B cell (primary cell): ENCODE data around the gene GART. TPM values are rescaled to one million over a fixed set of nuclear protein-coding genes. Genes with fewer than 3 reads are reported as not detected.

ENCODE experiments used
- ATAC-seq: fragments of 200-7000 bp; cut with Tn5 transposase; one replicate; pipeline ENCODE4 v1.10.0; 2021; ENCODE audit warnings: low read depth, mild to moderate bottlenecking, moderate number of reproducible peaks, moderate library complexity
- CTCF ChIA-PET: fragments of 350-600 bp; sonication (Branson Sonifier 250); formaldehyde crosslinking; loops from one replicate; lab custom pipeline; 2021; ENCODE audit warnings: antibody characterized with exemption, inconsistent platforms; lab: Charles Lee
- POLR2A ChIA-PET: fragments of 350-600 bp; sonication (Branson Sonifier 250); formaldehyde crosslinking; loops from one replicate; lab custom pipeline; 2021; ENCODE audit warnings: antibody characterized with exemption; lab: Charles Lee
- DNase-seq: peaks from one replicate; pipeline ENCODE4 v3.0.0; 2013
- H2AFZ ChIP-seq: 2 replicates; pipeline ENCODE4 v1.6.1; 2012; ENCODE audit warnings: mild to moderate bottlenecking, low read depth, low read length; ENCODE audit not compliant: insufficient read depth, poor library complexity, severe bottlenecking
- H3K27ac ChIP-seq, 2 donors: 1 replicate in 1 of 2; 2 replicates in 1 of 2; pipeline ENCODE4 v1.5.1; 2012 to 2013; ENCODE audit warnings: low read length in 2 of 2, mild to moderate bottlenecking in 2 of 2, moderate library complexity in 1 of 2
- H3K27me3 ChIP-seq, 4 experiments: fragments of 200-600 bp in 1 of 4; sonication (generic) in 1 of 4; replicated peaks in 1 of 4; 1 replicate in 2 of 4; 2 replicates in 2 of 4; pipeline versions ENCODE4 v1.6.1 to v1.7.0; 2013 to 2016; ENCODE audit warnings: low read length in 3 of 4, mild to moderate bottlenecking in 2 of 4, mixed read lengths in 1 of 4, moderate library complexity in 1 of 4; ENCODE audit not compliant: insufficient read depth in 4 of 4, control insufficient read depth in 3 of 4; ENCODE audit errors: control extremely low read depth in 1 of 4
- H3K36me3 ChIP-seq, 2 experiments: replicated peaks in 1 of 2; 1 replicate in 1 of 2; 2 replicates in 1 of 2; pipeline versions ENCODE4 v1.6.1 to v1.7.1; 2013; ENCODE audit warnings: low read length in 1 of 2; ENCODE audit not compliant: insufficient read depth in 2 of 2, control insufficient read depth in 1 of 2; ENCODE audit errors: control extremely low read depth in 1 of 2, extremely low read depth in 1 of 2
- H3K4me1 ChIP-seq, 2 donors: fragments of 200-600 bp in 1 of 2; sonication (generic) in 1 of 2; 1 replicate in 1 of 2; 2 replicates in 1 of 2; pipeline versions ENCODE4 v1.5.1 to v1.6.1; 2013 to 2017; ENCODE audit warnings: low read length in 2 of 2; ENCODE audit not compliant: control insufficient read depth in 2 of 2, insufficient read depth in 2 of 2
- H3K4me2 ChIP-seq: replicated peaks from 2 replicates; pipeline ENCODE3; 2012; ENCODE audit warnings: mild to moderate bottlenecking, low read depth, low read length; ENCODE audit not compliant: poor library complexity, severe bottlenecking
- H3K4me3 ChIP-seq, 5 experiments: fragments of 200-600 bp in 1 of 5; sonication (generic) in 1 of 5; 1 replicate in 3 of 5; 2 replicates in 2 of 5; pipeline versions ENCODE4 v1.5.1 to v1.7.0; 2011 to 2016; ENCODE audit warnings: low read length in 4 of 5, mild to moderate bottlenecking in 4 of 5, low read depth in 2 of 5, control low read depth in 1 of 5, moderate library complexity in 1 of 5; ENCODE audit not compliant: insufficient read depth in 1 of 5; ENCODE audit errors: control extremely low read depth in 1 of 5, extremely low read depth in 1 of 5
- H3K79me2 ChIP-seq: fragments of 200-600 bp; sonication (generic); one replicate; pipeline ENCODE4 v1.6.0; 2016; ENCODE audit warnings: low read length; ENCODE audit not compliant: control insufficient read depth, insufficient read depth
- H3K9ac ChIP-seq: fragments of 200-600 bp; sonication (generic); 2 replicates; pipeline ENCODE4 v1.6.1; 2017; ENCODE audit warnings: mild to moderate bottlenecking, low read length, moderate library complexity
- H3K9me3 ChIP-seq, 3 donors: one replicate each; pipeline versions ENCODE4 v1.6.1 to v1.7.1; 2013; ENCODE audit warnings: low read length in 2 of 3; ENCODE audit not compliant: control insufficient read depth in 2 of 3, insufficient read depth in 1 of 3; ENCODE audit errors: control extremely low read depth in 1 of 3
- H4K20me1 ChIP-seq: 2 replicates; pipeline ENCODE4 v1.6.0; 2012; ENCODE audit warnings: mild to moderate bottlenecking, low read length; ENCODE audit not compliant: insufficient read depth, control insufficient read depth, poor library complexity, severe bottlenecking
- H3K27ac Mint-ChIP-seq: one replicate; pipeline ENCODE4 v1.8.0; 2021; ENCODE audit warnings: mixed read lengths
- H3K27me3 Mint-ChIP-seq: one replicate; pipeline ENCODE4 v1.8.0; 2021; ENCODE audit warnings: mixed read lengths
- H3K4me1 Mint-ChIP-seq: one replicate; pipeline ENCODE4 v1.8.0; 2021; ENCODE audit warnings: mixed read lengths
- H3K4me3 Mint-ChIP-seq: one replicate; pipeline ENCODE4 v1.8.0; 2021; ENCODE audit warnings: mixed read lengths
- H3K9me3 Mint-ChIP-seq: one replicate; pipeline ENCODE4 v1.8.0; 2022; ENCODE audit warnings: mixed read lengths; ENCODE audit not compliant: insufficient read depth
- EZH2 ChIP-seq: IDR thresholded peaks from 2 replicates; pipeline ENCODE4 v1.6.1; 2012; ENCODE audit warnings: borderline replicate concordance, low read depth, mild to moderate bottlenecking, moderate library complexity, low read length; ENCODE audit not compliant: insufficient read depth, poor library complexity, severe bottlenecking
- WGBS: methylation state at CpG from one replicate; pipeline ENCODE4 v1.1.5; 2013; ENCODE audit warnings: missing lambda C conversion rate; ENCODE audit not compliant: insufficient coverage; 5-methylcytosine and 5-hydroxymethylcytosine counted together
- intact Hi-C: fragments of 100-400 bp; cut with micrococcal nuclease; formaldehyde crosslinking; loops from one replicate; pipeline ENCODE4 v1.10.0; 2022
- polyA plus RNA-seq: library from polyadenylated mRNA; depleted of rRNA; stranded (reverse); fragments of >200 nt; gene quantifications from 2 replicates; pipeline ENCODE4 v1.2.3, GENCODE V29; 2012
- total RNA-seq, 2 donors: library from RNA; stranded (reverse); fragments of 120-200 nt in 1 of 2; gene quantifications; 1 replicate in 1 of 2; 2 replicates in 1 of 2; pipeline versions ENCODE4 v1.2.3 to v1.2.4, GENCODE V29; 2013 to 2022
- TF ChIP-seq, protein P1 (sequence below): fragments of 200-600 bp; IDR thresholded peaks from one replicate; pipeline ENCODE4 v1.8.0; 2022; ENCODE audit warnings: antibody characterized with exemption, mild to moderate bottlenecking

GART gene
- total and polyA plus RNA-seq, 2 donors (not counting 1 experiment from before 2014, with no cell fraction given) = 8.7 to 58.3 TPM

DNA sequence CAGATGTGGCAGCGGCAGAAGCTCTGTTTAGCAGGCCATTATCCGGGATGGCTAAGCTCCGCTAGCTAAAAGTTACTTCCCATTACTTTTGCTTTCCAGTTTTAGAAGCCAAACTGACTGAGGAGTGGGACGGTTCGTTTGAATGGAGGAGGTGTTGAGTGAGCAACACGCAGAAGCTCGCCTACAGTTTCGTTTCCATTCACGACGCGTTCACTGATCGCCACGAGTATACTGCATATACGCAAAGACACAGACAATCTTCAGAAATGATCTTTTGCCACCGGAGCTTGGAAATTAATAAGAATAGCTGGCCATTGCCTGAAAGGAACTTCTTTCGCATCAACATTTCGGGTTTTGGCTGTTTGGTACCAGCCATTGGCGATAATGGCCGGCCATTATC, 15.5 kb upstream of the GART start:
- Histone ChIP-seq H3K9ac (no peak overlapping the region), H3K4me3 (no peak overlapping the region), H3K27ac (no peak overlapping the region), H4K20me1 (peaks cover 84% of the 10 kb centered on the region), H3K27me3 (no peaks in the 10 kb centered on the region), H3K79me2 (peaks cover 89% of the 10 kb centered on the region), H3K4me2 (no peak overlapping the region), H3K36me3 (peaks cover 45 to 94% of the 10 kb centered on the region in 2 experiments), H2AFZ (no peak overlapping the region), H3K9me3 (no peaks in the 10 kb centered on the region), H3K4me1 (peaks cover 0 to 6% of the 10 kb centered on the region in 2 donors)
- Mint-ChIP-seq H3K4me3 (no peak overlapping the region), H3K27me3 (no peaks in the 10 kb centered on the region), H3K9me3 (peaks cover 2% of the 10 kb centered on the region), H3K4me1 (peaks cover 30% of the 10 kb centered on the region), H3K27ac (no peak overlapping the region)
- DNase-seq (no peak), ATAC-seq (no peak)
- intact Hi-C loops = no loop called here
- CTCF ChIA-PET = interaction anchor here (1.1 to 1.3 kb wide), 3 partner anchors 14 to 112 kb away, joined by 3 to 4 read pairs (median 3); no protein-coding TSS in a partner anchor
- POLR2A ChIA-PET = no interaction called here
- no peak for TF ChIP-seq EZH2
- TF ChIP-seq, protein P1, sequence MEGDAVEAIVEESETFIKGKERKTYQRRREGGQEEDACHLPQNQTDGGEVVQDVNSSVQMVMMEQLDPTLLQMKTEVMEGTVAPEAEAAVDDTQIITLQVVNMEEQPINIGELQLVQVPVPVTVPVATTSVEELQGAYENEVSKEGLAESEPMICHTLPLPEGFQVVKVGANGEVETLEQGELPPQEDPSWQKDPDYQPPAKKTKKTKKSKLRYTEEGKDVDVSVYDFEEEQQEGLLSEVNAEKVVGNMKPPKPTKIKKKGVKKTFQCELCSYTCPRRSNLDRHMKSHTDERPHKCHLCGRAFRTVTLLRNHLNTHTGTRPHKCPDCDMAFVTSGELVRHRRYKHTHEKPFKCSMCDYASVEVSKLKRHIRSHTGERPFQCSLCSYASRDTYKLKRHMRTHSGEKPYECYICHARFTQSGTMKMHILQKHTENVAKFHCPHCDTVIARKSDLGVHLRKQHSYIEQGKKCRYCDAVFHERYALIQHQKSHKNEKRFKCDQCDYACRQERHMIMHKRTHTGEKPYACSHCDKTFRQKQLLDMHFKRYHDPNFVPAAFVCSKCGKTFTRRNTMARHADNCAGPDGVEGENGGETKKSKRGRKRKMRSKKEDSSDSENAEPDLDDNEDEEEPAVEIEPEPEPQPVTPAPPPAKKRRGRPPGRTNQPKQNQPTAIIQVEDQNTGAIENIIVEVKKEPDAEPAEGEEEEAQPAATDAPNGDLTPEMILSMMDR = no peak
- 98% methylated on average over 10 of the region's 19 CpGs for WGBS

DNA sequence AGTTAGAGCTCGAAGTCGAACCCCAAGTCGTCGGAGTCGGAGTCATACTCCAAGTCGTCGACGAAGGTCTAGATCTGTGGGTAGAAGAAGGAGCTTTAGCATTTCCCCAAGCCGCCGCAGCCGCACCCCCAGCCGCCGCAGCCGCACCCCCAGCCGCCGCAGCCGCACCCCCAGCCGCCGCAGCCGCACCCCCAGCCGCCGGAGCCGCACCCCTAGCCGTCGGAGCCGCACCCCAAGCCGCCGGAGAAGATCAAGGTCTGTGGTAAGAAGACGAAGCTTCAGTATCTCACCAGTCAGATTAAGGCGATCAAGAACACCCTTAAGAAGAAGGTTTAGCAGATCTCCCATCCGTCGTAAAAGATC, 13.0 kb upstream of the GART start:
- H3K27ac Mint-ChIP-seq = no peak overlapping the region
- no peak overlapping the region for H2AFZ ChIP-seq
- no peaks in the 10 kb centered on the region for H3K27me3 Mint-ChIP-seq
- H3K4me3 ChIP-seq = no peak overlapping the region
- CTCF ChIA-PET = interaction anchor here (1.6 kb wide), 1 partner anchor 358 kb away, joined by 3 read pairs; no protein-coding TSS in a partner anchor
- H3K27ac ChIP-seq = no peak overlapping the region
- DNase-seq (no peak), ATAC-seq (no peak)
- no peak overlapping the region for H3K9ac ChIP-seq
- WGBS = over 99% methylated on average over 30 of the region's 32 CpGs
- H3K27me3 ChIP-seq = no peaks in the 10 kb centered on the region
- H4K20me1 ChIP-seq = peaks cover 96% of the 10 kb centered on the region
- peaks cover 0 to 6% of the 10 kb centered on the region in 2 donors for H3K4me1 ChIP-seq
- POLR2A ChIA-PET = no interaction called here
- H3K36me3 ChIP-seq = peaks cover 44 to 95% of the 10 kb centered on the region in 2 experiments
- peaks cover 25% of the 10 kb centered on the region for H3K4me1 Mint-ChIP-seq
- intact Hi-C loops = no loop called here
- peaks cover 4% of the 10 kb centered on the region for H3K9me3 Mint-ChIP-seq
- no peak for TF ChIP-seq EZH2
- TF ChIP-seq, protein P1 = no peak
- peaks cover 100% of the 10 kb centered on the region for H3K79me2 ChIP-seq
- H3K4me2 ChIP-seq = no peak overlapping the region
- H3K9me3 ChIP-seq = no peaks in the 10 kb centered on the region
- H3K4me3 Mint-ChIP-seq = no peak overlapping the region
